AML-193 (cell line): ENCODE data around the gene FMO1.
"Not testable (repeated sequence)": the region's sequence is repeated elsewhere in the genome, so short reads cannot be mapped to it uniquely, and the experiment has no call there.

Experiments used
- DNase-seq, 2 experiments: peaks; one replicate each; lab custom pipeline; 2025; lab: John Stamatoyannopoulos, UW

FMO1 gene

GRCh38 chr1:171248302-171248701 lies at the start of gene FMO1:
FMO1 (plus strand) TSS chr1:171248494; CDS start chr1:171258088, 9,594 bp downstream.
- DNase-seq, result no peak

- no peak for DNase-seq
Observed at GRCh38 chr1:171204296-171204695, 44.0 kb upstream of the FMO1 start.

GRCh38 chr1:171206204-171206977 lies 41.9 kb upstream of the FMO1 start:
- no peak for DNase-seq

GRCh38 chr1:171206978-171207355 lies 41.3 kb upstream of the FMO1 start:
- no peak for DNase-seq

GRCh38 chr1:171207377-171207776 lies 40.9 kb upstream of the FMO1 start:
- no peak for DNase-seq

GRCh38 chr1:171210355-171210754 lies 37.9 kb upstream of the FMO1 start:
- no peak for DNase-seq

- DNase-seq, result peak; percentile 50 to 54
Observed at GRCh38 chr1:171212607-171213351, 35.5 kb upstream of the FMO1 start.

GRCh38 chr1:171213559-171214454 lies 34.5 kb upstream of the FMO1 start:
- no peak for DNase-seq

GRCh38 chr1:171217658-171218443 lies 30.4 kb upstream of the FMO1 start:
- no peak for DNase-seq

- no peak for DNase-seq
Observed at GRCh38 chr1:171218661-171219060, 29.6 kb upstream of the FMO1 start.

- DNase-seq, result no peak
Observed at GRCh38 chr1:171219346-171220080, 28.8 kb upstream of the FMO1 start.

- no peak for DNase-seq
Observed at GRCh38 chr1:171220081-171220420, 28.2 kb upstream of the FMO1 start.

GRCh38 chr1:171220581-171221054 lies 27.7 kb upstream of the FMO1 start:
- no peak for DNase-seq

- no peak for DNase-seq
Observed at GRCh38 chr1:171221665-171222591, 26.4 kb upstream of the FMO1 start.

GRCh38 chr1:171222936-171223335 lies 25.4 kb upstream of the FMO1 start:
- DNase-seq, result no peak

- not testable (repeated sequence) for DNase-seq
Observed at GRCh38 chr1:171224257-171224656, 24.0 kb upstream of the FMO1 start.

- peak; percentile 60 to 63 for DNase-seq
Observed at GRCh38 chr1:171226747-171227370, 21.4 kb upstream of the FMO1 start.

GRCh38 chr1:171231326-171231725 lies 17.0 kb upstream of the FMO1 start:
- no peak for DNase-seq

- DNase-seq, result no peak
Observed at GRCh38 chr1:171233183-171233582, 15.1 kb upstream of the FMO1 start.
